Muscle of leg (tissue), 11 donors: ENCODE measurements around the gene WWOX. TPM values are rescaled to one million over a fixed set of nuclear protein-coding genes. Genes with fewer than 3 reads are reported as not detected.

Source experiments
- DNase-seq: peaks from one replicate; pipeline ENCODE4 v3.0.0; 2013
- H3K27ac ChIP-seq: one replicate; pipeline ENCODE4 v1.5.1; 2013; ENCODE audit warnings: mild to moderate bottlenecking, low read length, control low read depth
- H3K27me3 ChIP-seq: one replicate; pipeline ENCODE4 v1.6.1; 2013; ENCODE audit warnings: low read length; ENCODE audit not compliant: control insufficient read depth, insufficient read depth
- H3K36me3 ChIP-seq: one replicate; pipeline ENCODE4 v1.6.1; 2013; ENCODE audit warnings: low read length; ENCODE audit not compliant: control insufficient read depth, insufficient read depth
- H3K4me1 ChIP-seq: one replicate; pipeline ENCODE4 v1.6.1; 2013; ENCODE audit warnings: low read length; ENCODE audit not compliant: control insufficient read depth, insufficient read depth
- H3K4me3 ChIP-seq: one replicate; pipeline ENCODE4 v1.5.1; 2013; ENCODE audit warnings: low read length, control low read depth
- H3K9me3 ChIP-seq: replicated peaks from 2 replicates; pipeline ENCODE4 v1.6.1; 2013; ENCODE audit warnings: low read depth, low read length; ENCODE audit not compliant: control insufficient read depth
- WGBS: methylation state at CpG from one replicate; pipeline ENCODE4 v1.1.5; 2013; ENCODE audit warnings: missing lambda C conversion rate; ENCODE audit not compliant: insufficient coverage; 5-methylcytosine and 5-hydroxymethylcytosine counted together
- polyA plus RNA-seq, 8 donors: library from polyadenylated mRNA; unstranded; fragments of 120-200 nt; gene quantifications; one replicate each; pipeline versions ENCODE4 v1.2.1 to v1.2.3, GENCODE V29; 2013; ENCODE audit warnings: inconsistent platforms in 1 of 8, low replicate concordance in 1 of 8; ENCODE audit not compliant: insufficient read length in 8 of 8, insufficient read depth in 1 of 8
- total RNA-seq: library from RNA; stranded (reverse); fragments of 120-200 nt; gene quantifications from one replicate; pipeline ENCODE4 v1.2.4, GENCODE V29; 2013

Gene WWOX
- total and polyA plus RNA-seq, 9 donors, result 8.1 to 15.8 (median 12.2) TPM

GRCh38 chr16:78445818-78446217 is 346.4 kb downstream of the WWOX start:
- Histone ChIP-seq H3K4me3 (no peak overlapping the region), H3K27me3 (no peaks in the 10 kb centered on the region), H3K9me3 (no peaks in the 10 kb centered on the region), H3K4me1 (peaks cover 2% of the 10 kb centered on the region), H3K27ac (no peak overlapping the region), H3K36me3 (no peaks in the 10 kb centered on the region)
- WGBS, result 90% methylated on average over 3 of the region's 5 CpGs
- no peak for DNase-seq

DNA sequence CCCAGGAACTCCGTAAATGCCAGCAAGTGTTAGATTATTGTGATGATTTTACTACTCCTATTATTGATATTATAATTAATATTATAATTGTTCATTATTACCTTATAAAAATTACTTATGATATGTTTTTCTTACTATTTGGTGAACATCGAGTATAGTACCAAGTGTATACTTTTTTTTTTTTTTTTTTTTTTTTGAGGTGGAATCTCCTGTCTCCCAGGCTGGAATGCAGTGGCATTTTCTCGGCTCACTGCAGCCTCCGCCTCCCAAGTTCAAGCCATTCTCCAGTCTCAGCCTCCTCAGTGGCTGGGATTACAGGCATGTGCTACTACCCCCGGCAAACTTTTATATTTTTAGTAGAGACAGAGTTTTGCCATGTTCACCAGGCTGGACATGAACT is 347.0 kb downstream of the WWOX start:
- Histone ChIP-seq H3K27me3 (no peaks in the 10 kb centered on the region), H3K9me3 (no peaks in the 10 kb centered on the region), H3K4me3 (no peak overlapping the region), H3K4me1 (peaks cover 2% of the 10 kb centered on the region), H3K27ac (no peak overlapping the region), H3K36me3 (no peaks in the 10 kb centered on the region)
- no CpG with 5 or more reads among the region's 5 CpGs for WGBS
- no peak for DNase-seq

- Histone ChIP-seq H3K4me3 (no peak overlapping the region), H3K27ac (no peak overlapping the region), H3K9me3 (no peaks in the 10 kb centered on the region), H3K27me3 (no peaks in the 10 kb centered on the region), H3K36me3 (no peaks in the 10 kb centered on the region), H3K4me1 (peaks cover 2% of the 10 kb centered on the region)
- peak; percentile 71 for DNase-seq
- WGBS, result no CpG with 5 or more reads among the region's 2 CpGs
Measured at GRCh38 chr16:78446992-78447563, 347.6 kb downstream of the WWOX start.

DNA sequence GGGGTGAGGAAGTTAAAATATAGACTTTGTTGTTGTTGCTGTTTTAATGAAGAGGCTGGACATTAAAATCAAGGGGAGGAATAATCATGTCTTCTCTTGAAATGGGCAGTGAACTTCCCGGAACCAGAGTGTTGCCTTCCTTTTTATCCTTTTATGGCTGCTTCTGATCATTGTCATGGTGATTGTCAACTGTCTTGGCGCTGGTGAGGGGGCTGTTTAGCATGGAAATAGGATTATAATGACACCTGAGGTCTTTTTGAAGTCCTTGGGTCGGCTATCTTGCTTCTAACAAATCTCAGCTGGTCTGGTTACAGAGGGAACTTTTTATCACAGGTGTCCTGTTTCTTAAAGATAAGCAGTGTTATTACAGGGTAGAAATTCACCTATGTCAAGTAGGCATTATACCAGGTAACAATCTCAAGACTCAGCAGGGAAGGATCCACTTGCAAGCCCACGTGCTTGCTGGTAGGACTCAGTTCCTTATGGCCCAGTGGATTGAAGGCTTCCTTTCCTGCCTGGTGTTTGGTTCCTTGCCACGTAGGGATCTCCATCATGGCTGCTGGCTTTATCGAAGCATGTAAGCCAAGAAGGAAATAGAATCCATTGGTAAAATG is 349.3 kb downstream of the WWOX start:
- Histone ChIP-seq H3K4me1 (no peaks in the 10 kb centered on the region), H3K27ac (no peak overlapping the region), H3K9me3 (no peaks in the 10 kb centered on the region), H3K27me3 (no peaks in the 10 kb centered on the region), H3K4me3 (no peak overlapping the region), H3K36me3 (no peaks in the 10 kb centered on the region)
- 83% methylated on average over 4 of the region's 6 CpGs for WGBS
- no peak for DNase-seq

GRCh38 chr16:78450255-78450654 is 350.8 kb downstream of the WWOX start:
- no peaks in the 10 kb centered on the region for H3K4me1 ChIP-seq
- no peaks in the 10 kb centered on the region for H3K9me3 ChIP-seq
- no CpG with 5 or more reads among the region's 2 CpGs for WGBS
- H3K4me3 ChIP-seq, result no peak overlapping the region
- H3K36me3 ChIP-seq, result no peaks in the 10 kb centered on the region
- H3K27ac ChIP-seq, result no peak overlapping the region
- peak; percentile 67 for DNase-seq
- no peaks in the 10 kb centered on the region for H3K27me3 ChIP-seq

DNA sequence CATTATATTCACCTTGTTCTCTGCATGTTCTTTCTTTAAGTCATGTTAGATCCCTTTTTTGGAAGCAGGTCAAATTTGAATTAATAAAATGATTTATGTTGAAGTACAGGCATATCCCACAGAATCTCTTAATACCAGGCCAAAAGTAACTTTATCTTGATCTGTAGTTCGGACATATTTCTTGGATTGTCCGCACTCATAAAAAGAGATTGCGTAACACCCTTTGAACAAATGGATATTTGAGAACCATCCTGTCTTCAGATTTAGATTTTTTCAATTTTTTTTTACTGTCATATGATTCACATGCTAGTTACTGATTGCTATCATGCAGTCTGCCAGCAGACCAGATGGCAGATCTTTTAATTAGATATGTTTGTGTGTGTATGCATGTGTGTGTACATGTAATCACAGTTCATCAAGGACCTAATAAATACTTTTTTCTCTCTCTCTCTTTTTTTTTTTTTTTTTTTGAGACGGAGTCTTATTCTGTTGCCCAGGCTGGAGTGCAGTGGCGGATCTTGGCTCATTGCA is 352.6 kb downstream of the WWOX start:
- WGBS, result no CpG with 5 or more reads among the region's 5 CpGs

GRCh38 chr16:78455861-78456260 is 356.4 kb downstream of the WWOX start:
- no CpG with 5 or more reads among the region's 4 CpGs for WGBS
- DNase-seq, result no peak

More for the DNA sequence above, 352.6 kb downstream of the WWOX start:
- no peak for DNase-seq
- no peak overlapping the region for H3K4me3 ChIP-seq
- H3K4me1 ChIP-seq, result no peaks in the 10 kb centered on the region
- no peaks in the 10 kb centered on the region for H3K9me3 ChIP-seq
- H3K27me3 ChIP-seq, result no peaks in the 10 kb centered on the region
- no peak overlapping the region for H3K27ac ChIP-seq
- no peaks in the 10 kb centered on the region for H3K36me3 ChIP-seq

GRCh38 chr16:78458588-78458987 is 359.1 kb downstream of the WWOX start:
- no CpG with 5 or more reads among the region's 2 CpGs for WGBS
- Histone ChIP-seq H3K27ac (no peak overlapping the region), H3K4me1 (no peaks in the 10 kb centered on the region), H3K9me3 (no peaks in the 10 kb centered on the region), H3K4me3 (no peak overlapping the region), H3K27me3 (peaks cover 4% of the 10 kb centered on the region), H3K36me3 (no peaks in the 10 kb centered on the region)
- DNase-seq, result no peak

More at GRCh38 chr16:78455861-78456260, 356.4 kb downstream of the WWOX start:
- Histone ChIP-seq H3K27ac (no peak overlapping the region), H3K4me3 (no peak overlapping the region), H3K4me1 (no peaks in the 10 kb centered on the region), H3K36me3 (no peaks in the 10 kb centered on the region), H3K27me3 (no peaks in the 10 kb centered on the region), H3K9me3 (no peaks in the 10 kb centered on the region)

DNA sequence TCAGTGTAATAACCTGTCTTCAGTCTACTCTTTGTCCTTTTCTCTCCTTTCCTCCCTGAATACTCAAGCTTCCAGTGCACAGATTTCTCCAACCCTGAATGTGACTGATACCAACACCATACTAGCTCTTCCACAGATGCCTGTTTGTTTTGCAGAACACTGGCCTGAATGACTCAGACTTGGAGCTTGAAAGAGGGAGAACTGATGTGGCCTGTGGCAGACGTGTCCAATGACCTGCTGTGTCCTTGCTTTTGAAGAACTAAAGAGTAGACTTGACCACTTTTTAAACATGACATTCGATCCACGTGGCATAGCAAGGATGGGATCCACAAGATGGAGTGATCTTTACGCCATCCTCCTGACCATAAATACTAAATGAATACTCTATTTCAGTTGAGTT is 361.0 kb downstream of the WWOX start:
- no peaks in the 10 kb centered on the region for H3K36me3 ChIP-seq
- H3K27ac ChIP-seq, result no peak overlapping the region
- peaks cover 4% of the 10 kb centered on the region for H3K27me3 ChIP-seq
- WGBS, result 100% methylated on average over 1 of the region's 4 CpGs
- no peaks in the 10 kb centered on the region for H3K4me1 ChIP-seq
- no peak for DNase-seq
- H3K9me3 ChIP-seq, result no peaks in the 10 kb centered on the region
- no peak overlapping the region for H3K4me3 ChIP-seq

- Histone ChIP-seq H3K4me1 (no peaks in the 10 kb centered on the region), H3K9me3 (no peaks in the 10 kb centered on the region), H3K27me3 (peaks cover 4% of the 10 kb centered on the region), H3K36me3 (no peaks in the 10 kb centered on the region), H3K4me3 (no peak overlapping the region), H3K27ac (no peak overlapping the region)
- no peak for DNase-seq
- no CpG with 5 or more reads among the region's 4 CpGs for WGBS
Measured at GRCh38 chr16:78461087-78461486, 361.6 kb downstream of the WWOX start.
